HEK293T (cell line): ENCODE results near the gene WNT7A.

Experiments used
- ARNT ChIP-seq: fragments of 450-650 bp; IDR thresholded peaks from 2 replicates; pipeline ENCODE4 v1.6.1; 2017; ENCODE audit warnings: mild to moderate bottlenecking
- ELF4 ChIP-seq: fragments of 450-650 bp; IDR thresholded peaks from 2 replicates; pipeline ENCODE4 v1.6.1; 2017; ENCODE audit warnings: antibody characterized with exemption
- FOXM1 ChIP-seq: fragments of 450-650 bp; IDR thresholded peaks from 2 replicates; pipeline ENCODE4 v1.6.1; 2017; ENCODE audit warnings: mild to moderate bottlenecking, borderline replicate concordance
- NFRKB ChIP-seq: fragments of 450-650 bp; IDR thresholded peaks from 2 replicates; pipeline ENCODE4 v1.6.1; 2016; ENCODE audit warnings: mild to moderate bottlenecking, moderate library complexity
- PKNOX1 ChIP-seq: fragments of 450-650 bp; IDR thresholded peaks from 2 replicates; pipeline ENCODE4 v1.6.1; 2016
- SP1 ChIP-seq: fragments of 450-650 bp; IDR thresholded peaks from 2 replicates; pipeline ENCODE4 v1.6.1; 2017
- SUZ12 ChIP-seq: fragments of 450-650 bp; IDR thresholded peaks from 2 replicates; pipeline ENCODE4 v1.6.1; 2016; ENCODE audit warnings: mild to moderate bottlenecking
- TARDBP ChIP-seq: fragments of 450-650 bp; IDR thresholded peaks from 2 replicates; pipeline ENCODE4 v1.6.1; 2016

GRCh38 chr3:13851091-13851849 lies 28.6 kb downstream of the WNT7A start:
- no peak for TF ChIP-seq TARDBP
- no peak for TF ChIP-seq PKNOX1
- no peak for TF ChIP-seq ARNT
- TF ChIP-seq NFRKB, result no peak
- no peak for TF ChIP-seq FOXM1
- TF ChIP-seq ELF4, result no peak
- TF ChIP-seq SP1, result no peak
- no peak for TF ChIP-seq SUZ12
